VCaP (cell line): ENCODE measurements around the gene DPEP1.

Experiments
- H3K27ac ChIP-seq: fragments of 450-650 bp; 2 replicates; pipeline ENCODE4 v1.5.1; 2017
- TF ChIP-seq, protein P1 (sequence below): fragments of 450-650 bp; conservative IDR thresholded peaks from 2 replicates; pipeline ENCODE4 v1.5.1; 2017; ENCODE audit warnings: mild to moderate bottlenecking, moderate library complexity

The DPEP1 gene

GRCh38 chr16:89678258-89678657 lies 64.8 kb downstream of the DPEP1 start:
- TF ChIP-seq, protein P1, sequence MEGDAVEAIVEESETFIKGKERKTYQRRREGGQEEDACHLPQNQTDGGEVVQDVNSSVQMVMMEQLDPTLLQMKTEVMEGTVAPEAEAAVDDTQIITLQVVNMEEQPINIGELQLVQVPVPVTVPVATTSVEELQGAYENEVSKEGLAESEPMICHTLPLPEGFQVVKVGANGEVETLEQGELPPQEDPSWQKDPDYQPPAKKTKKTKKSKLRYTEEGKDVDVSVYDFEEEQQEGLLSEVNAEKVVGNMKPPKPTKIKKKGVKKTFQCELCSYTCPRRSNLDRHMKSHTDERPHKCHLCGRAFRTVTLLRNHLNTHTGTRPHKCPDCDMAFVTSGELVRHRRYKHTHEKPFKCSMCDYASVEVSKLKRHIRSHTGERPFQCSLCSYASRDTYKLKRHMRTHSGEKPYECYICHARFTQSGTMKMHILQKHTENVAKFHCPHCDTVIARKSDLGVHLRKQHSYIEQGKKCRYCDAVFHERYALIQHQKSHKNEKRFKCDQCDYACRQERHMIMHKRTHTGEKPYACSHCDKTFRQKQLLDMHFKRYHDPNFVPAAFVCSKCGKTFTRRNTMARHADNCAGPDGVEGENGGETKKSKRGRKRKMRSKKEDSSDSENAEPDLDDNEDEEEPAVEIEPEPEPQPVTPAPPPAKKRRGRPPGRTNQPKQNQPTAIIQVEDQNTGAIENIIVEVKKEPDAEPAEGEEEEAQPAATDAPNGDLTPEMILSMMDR: no peak
- H3K27ac ChIP-seq: no peak overlapping the region

DNA sequence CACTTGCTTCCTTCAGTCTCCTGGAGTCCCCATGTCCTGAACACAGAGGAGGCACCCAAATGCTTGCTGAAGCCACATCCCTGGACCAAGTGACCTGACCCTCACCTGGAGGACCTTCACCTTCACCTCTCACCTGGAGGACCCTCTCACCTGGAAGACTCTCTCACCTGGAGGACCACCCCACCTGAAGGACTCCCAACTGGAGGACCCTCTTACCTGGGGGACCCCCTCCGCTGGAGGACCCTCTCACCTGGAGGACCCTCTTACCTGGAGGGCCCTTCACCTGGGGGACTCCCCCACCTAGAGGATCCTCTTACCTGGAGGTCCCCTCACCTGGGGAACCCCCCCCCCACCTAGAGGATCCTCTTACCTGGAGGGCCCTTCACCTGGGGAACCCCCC lies 72.5 kb downstream of the DPEP1 start:
- no peak overlapping the region for H3K27ac ChIP-seq

DNA sequence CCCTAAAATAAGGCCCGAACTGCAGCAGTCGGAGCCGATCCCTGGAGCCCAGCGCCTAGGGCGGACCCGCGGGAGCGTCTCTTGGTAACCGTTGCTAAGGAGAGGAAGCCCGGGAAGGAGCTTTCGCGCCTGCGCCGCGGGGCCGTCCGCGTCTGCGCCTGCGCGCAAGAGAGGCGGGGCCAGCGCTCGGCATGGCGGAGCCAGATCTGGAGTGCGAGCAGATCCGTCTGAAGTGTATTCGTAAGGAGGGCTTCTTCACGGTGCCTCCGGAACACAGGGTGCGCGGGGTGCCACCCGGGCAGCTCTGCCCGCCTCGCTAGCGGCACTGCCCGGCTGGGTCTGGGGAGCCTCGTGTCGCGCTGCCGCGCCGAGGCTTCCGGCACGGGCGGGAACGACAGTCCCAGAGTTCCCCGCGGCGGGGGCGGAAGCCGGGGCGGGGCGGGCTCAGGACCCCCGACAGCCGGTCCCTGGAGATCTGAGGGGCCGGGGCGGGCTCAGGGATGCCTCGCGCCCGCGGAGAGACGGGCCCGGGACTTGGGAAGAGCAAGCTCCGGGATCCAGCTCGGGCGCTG lies 73.2 kb downstream of the DPEP1 start, which contains the start of gene CDK10:
Gene CDK10 (plus strand): TSS at position 170 of the 572 bp plus-strand sequence. CDS start 22 bp downstream, at position 192.
- TF ChIP-seq, protein P1: no peak

More for the DNA sequence above, 72.5 kb downstream of the DPEP1 start:
- TF ChIP-seq, protein P1: no peak

GRCh38 chr16:89687092-89687940 lies 73.9 kb downstream of the DPEP1 start:
- H3K27ac ChIP-seq: peak overlapping the region; percentile 59
- TF ChIP-seq, protein P1: no peak

More for the DNA sequence above, 73.2 kb downstream of the DPEP1 start, which contains the start of gene CDK10:
- peak within 1 kb of the TSS; percentile 59 for H3K27ac ChIP-seq
